ENCODE data around the gene SPATA31E1.

DNA sequence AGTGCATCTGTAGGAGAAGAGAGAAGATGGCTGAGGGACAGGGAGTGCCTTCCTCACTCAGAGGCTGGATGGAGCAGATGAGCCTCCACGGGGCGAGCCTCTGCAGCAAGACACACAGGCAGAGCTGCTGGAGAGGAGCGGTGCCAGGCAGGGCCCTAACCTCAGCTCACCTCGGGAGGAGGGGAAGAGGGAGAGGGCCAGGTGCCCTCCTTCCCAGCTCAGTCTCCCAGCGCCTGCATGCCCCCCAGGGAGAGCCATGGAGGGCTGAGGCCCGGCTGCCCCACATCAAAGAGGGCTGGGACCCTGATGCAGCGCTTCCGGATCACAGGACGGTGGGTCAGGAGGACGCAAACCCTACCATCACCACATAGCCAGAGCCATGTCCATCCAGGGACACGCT, 13.6 kb upstream of the SPATA31E1 start:
- TF ChIP-seq, protein P1, sequence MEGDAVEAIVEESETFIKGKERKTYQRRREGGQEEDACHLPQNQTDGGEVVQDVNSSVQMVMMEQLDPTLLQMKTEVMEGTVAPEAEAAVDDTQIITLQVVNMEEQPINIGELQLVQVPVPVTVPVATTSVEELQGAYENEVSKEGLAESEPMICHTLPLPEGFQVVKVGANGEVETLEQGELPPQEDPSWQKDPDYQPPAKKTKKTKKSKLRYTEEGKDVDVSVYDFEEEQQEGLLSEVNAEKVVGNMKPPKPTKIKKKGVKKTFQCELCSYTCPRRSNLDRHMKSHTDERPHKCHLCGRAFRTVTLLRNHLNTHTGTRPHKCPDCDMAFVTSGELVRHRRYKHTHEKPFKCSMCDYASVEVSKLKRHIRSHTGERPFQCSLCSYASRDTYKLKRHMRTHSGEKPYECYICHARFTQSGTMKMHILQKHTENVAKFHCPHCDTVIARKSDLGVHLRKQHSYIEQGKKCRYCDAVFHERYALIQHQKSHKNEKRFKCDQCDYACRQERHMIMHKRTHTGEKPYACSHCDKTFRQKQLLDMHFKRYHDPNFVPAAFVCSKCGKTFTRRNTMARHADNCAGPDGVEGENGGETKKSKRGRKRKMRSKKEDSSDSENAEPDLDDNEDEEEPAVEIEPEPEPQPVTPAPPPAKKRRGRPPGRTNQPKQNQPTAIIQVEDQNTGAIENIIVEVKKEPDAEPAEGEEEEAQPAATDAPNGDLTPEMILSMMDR (IDR thresholded peaks at IDR 0.05): no peak
- no peak for TF ChIP-seq POLR2A (IDR thresholded peaks at IDR 0.05)

All from lower leg skin (tissue), 3 donors.